GM12865 (cell line): ENCODE data around the gene CARMIL1.

Experiments used
- DNase-seq: peaks from one replicate; pipeline ENCODE4 v3.0.0; 2010; ENCODE audit warnings: low read depth
- H3K4me3 ChIP-seq: 2 replicates; pipeline ENCODE4 v1.5.1; 2011; ENCODE audit warnings: mild to moderate bottlenecking, low read depth, low read length, control low read depth
- TF ChIP-seq, protein P1 (sequence below): IDR thresholded peaks from 2 replicates; pipeline ENCODE4 v1.5.1; 2011; ENCODE audit warnings: low read length, control low read depth, low read depth, inconsistent platforms; ENCODE audit not compliant: insufficient read depth; ENCODE audit errors: missing control alignments

Gene CARMIL1

GRCh38 chr6:25329161-25329817, 50.1 kb downstream of the CARMIL1 start:
- DNase-seq = no peak
- H3K4me3 ChIP-seq = no peak overlapping the region
- TF ChIP-seq, protein P1, sequence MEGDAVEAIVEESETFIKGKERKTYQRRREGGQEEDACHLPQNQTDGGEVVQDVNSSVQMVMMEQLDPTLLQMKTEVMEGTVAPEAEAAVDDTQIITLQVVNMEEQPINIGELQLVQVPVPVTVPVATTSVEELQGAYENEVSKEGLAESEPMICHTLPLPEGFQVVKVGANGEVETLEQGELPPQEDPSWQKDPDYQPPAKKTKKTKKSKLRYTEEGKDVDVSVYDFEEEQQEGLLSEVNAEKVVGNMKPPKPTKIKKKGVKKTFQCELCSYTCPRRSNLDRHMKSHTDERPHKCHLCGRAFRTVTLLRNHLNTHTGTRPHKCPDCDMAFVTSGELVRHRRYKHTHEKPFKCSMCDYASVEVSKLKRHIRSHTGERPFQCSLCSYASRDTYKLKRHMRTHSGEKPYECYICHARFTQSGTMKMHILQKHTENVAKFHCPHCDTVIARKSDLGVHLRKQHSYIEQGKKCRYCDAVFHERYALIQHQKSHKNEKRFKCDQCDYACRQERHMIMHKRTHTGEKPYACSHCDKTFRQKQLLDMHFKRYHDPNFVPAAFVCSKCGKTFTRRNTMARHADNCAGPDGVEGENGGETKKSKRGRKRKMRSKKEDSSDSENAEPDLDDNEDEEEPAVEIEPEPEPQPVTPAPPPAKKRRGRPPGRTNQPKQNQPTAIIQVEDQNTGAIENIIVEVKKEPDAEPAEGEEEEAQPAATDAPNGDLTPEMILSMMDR = no peak

- TF ChIP-seq, protein P1 = no peak
- DNase-seq = no peak
- H3K4me3 ChIP-seq = no peak overlapping the region
Measured at GRCh38 chr6:25329982-25330381, 50.8 kb downstream of the CARMIL1 start.

DNA sequence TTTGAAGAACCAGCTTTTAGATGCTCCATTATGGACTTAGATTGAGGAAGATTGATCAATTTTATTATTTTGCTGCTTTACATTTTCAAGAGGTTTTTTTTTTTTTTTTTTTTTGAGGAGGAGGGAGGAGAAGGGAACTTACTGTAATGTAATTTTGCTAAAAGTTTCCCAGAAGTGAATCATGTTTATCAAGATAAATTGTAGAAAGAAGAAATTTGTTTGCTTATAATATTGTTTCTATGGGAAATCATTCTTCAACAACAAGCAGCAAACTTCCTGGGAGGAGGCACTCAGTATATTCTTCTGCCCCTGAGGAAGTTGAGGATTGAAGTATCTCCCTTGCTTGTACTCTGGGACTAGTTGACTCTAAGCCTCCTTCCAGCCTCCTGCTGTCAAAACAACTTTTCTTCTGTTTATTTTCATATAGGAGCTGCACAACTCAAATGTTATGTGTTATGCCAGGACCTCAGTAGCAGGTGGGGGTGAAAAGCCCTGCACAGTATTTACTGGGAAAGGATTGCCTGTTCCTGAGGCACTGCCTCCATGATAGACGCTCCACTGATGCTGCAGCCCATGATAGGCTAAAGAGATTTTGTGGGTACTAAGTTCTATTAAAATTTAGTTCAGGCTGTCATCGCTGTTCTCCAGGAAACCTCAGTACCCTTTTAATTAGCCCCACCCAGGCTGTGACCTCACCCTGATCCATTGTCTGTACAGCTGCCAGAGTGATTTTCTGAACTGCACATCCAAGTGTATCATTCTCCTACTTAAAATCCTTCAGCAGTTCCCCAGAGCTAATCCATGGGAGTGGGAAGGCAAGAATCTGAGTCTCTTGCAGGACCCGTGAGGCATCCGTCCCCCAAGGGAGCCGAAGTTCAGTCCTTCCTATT, 51.9 kb downstream of the CARMIL1 start:
- TF ChIP-seq, protein P1 = no peak
- H3K4me3 ChIP-seq = no peak overlapping the region
- DNase-seq = no peak

GRCh38 chr6:25332165-25332564, 53.0 kb downstream of the CARMIL1 start:
- DNase-seq = peak; percentile 18
- no peak overlapping the region for H3K4me3 ChIP-seq
- TF ChIP-seq, protein P1 = no peak

GRCh38 chr6:25332655-25333071, 53.5 kb downstream of the CARMIL1 start:
- peak; percentile 65 for DNase-seq
- no peak overlapping the region for H3K4me3 ChIP-seq
- TF ChIP-seq, protein P1 = no peak

DNA sequence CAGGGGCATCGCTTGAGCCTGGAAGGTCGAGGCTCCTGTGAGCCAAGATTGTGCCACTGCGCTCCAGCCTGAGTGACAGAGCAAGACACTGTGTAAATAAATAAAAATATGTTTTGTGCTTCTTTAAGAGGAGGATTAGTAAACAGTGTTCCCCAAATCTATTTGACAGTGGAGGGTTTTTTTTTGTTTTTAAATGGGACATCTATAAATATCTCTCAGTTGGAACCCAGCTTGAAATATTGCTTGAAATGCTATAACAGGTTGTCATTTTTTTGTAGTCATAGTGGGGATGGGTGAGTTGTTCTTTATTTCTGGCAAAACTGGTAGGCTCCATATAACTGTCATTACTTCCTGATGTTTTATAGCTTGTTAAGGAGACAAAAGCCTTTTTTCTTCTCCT, 54.3 kb downstream of the CARMIL1 start:
- TF ChIP-seq, protein P1 = no peak
- DNase-seq = no peak
- H3K4me3 ChIP-seq = no peak overlapping the region

DNA sequence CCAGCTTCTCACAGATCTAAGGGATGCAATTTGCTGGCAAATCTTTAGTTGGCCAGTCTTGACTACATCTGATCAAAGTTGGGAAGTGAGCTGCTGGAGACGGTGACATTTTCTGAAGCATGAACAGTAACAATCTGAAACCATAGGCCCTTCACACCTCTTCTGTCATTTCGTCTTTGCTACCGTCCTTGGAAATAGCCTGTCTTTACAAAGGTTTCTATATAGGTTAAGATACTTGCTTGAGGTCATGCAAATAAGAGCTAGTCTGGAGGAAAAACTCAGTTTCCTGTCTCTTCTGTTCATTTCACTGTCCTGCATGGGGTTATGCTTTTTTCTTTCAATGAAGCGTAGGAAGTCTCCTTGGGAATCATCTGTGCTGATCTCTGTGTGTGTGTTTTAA, 55.6 kb downstream of the CARMIL1 start:
- peak; percentile 59 for DNase-seq

More for the DNA sequence above, 55.6 kb downstream of the CARMIL1 start:
- H3K4me3 ChIP-seq = no peak overlapping the region
- TF ChIP-seq, protein P1 = no peak
